Activated CD4-positive, alpha-beta T cell treated with anti-CD3 and anti-CD28 coated beads, Interleukin-2, amount 10 ng/mL, durations not matched to agents 7 days and 5 days (primary cell): ENCODE measurements around the gene ATRX. TPM values are rescaled to one million over a fixed set of nuclear protein-coding genes. Genes with fewer than 3 reads are reported as not detected.
"Not testable (repeated sequence)": the region's sequence is repeated elsewhere in the genome, so short reads cannot be mapped to it uniquely, and the experiment has no call there.

ENCODE experiments used
- CTCF ChIA-PET: fragments of 350-600 bp; sonication (Branson Sonifier 250); formaldehyde crosslinking; loops from one replicate; lab custom pipeline; 2021; ENCODE audit warnings: antibody characterized with exemption; lab: Charles Lee
- POLR2A ChIA-PET: fragments of 350-600 bp; sonication (Branson Sonifier 250); formaldehyde crosslinking; loops from one replicate; lab custom pipeline; 2021; ENCODE audit warnings: antibody characterized with exemption; lab: Charles Lee
- DNase-seq: peaks from one replicate; pipeline ENCODE4 v3.0.0-alpha.2; 2020
- H3K27ac Mint-ChIP-seq: one replicate; pipeline ENCODE4 v1.8.0; 2021; ENCODE audit warnings: mild to moderate bottlenecking, moderate library complexity, mixed read lengths
- H3K27me3 Mint-ChIP-seq: one replicate; pipeline ENCODE4 v1.8.0; 2021; ENCODE audit warnings: mixed read lengths
- H3K36me3 Mint-ChIP-seq: one replicate; pipeline ENCODE4 v1.8.0; 2021; ENCODE audit warnings: low read depth, mixed read lengths
- H3K4me1 Mint-ChIP-seq: one replicate; pipeline ENCODE4 v1.8.0; 2021; ENCODE audit warnings: mixed read lengths
- H3K4me3 Mint-ChIP-seq: one replicate; pipeline ENCODE4 v1.8.0; 2021; ENCODE audit warnings: mild to moderate bottlenecking, moderate library complexity, mixed read lengths
- H3K9me3 Mint-ChIP-seq: one replicate; pipeline ENCODE4 v1.8.0; 2021; ENCODE audit warnings: mixed read lengths
- total RNA-seq, 2 experiments: library from RNA; stranded (reverse); gene quantifications; one replicate each; pipeline ENCODE4 v1.2.3, GENCODE V29; 2021

ATRX gene
- total RNA-seq, 2 experiments from 2014 or later = 66.4 to 70.9 TPM

DNA sequence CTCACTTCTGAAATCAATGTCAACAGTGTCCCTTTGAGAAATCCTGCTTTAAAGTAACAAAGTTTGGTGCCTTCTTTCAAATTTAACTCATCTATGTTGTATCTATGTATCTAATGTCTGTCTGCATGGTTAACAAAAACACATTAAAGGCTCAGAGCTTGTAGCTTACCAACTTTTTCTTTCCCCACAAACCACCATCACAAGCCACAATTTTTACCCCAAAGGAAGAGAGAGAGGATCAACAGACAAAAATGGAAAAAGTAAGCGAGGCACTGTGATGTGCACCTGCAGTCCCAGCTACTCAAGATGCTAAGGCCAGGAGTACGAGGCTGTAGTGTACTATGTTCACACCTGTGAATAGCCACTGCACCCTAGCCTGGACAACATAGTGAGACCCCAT is 17.2 kb downstream of the ATRX start:
- Mint-ChIP-seq H3K27me3 (no peaks in the 10 kb centered on the region), H3K36me3 (peaks cover 17% of the 10 kb centered on the region), H3K9me3 (no peaks in the 10 kb centered on the region), H3K27ac (peak overlapping the region; percentile 80), H3K4me1 (peaks cover 28% of the 10 kb centered on the region), H3K4me3 (peak overlapping the region; percentile 57)
- DNase-seq = peak; percentile 50
- POLR2A ChIA-PET = no interaction called here
- CTCF ChIA-PET = no interaction called here

DNA sequence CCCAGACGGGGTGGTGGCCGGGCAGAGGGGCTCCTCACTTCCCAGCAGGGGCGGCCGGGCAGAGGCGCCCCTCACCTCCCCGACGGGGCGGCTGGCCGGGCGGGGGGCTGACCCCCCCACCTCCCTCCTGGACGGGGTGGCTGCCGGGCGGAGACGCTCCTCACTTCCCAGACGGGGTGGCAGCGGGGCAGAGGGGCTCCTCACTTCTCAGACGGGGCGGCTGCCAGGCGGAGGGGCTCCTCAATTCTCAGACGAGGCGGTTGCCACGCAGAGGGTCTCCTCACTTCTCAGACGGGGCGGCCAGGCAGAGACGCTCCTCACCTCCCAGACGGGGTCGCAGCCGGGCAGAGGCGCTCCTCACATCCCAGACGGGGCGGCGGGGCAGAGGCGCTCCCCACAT is 19.8 kb downstream of the ATRX start:
- peaks cover 24% of the 10 kb centered on the region for H3K4me1 Mint-ChIP-seq
- DNase-seq, H3K27ac Mint-ChIP-seq, CTCF ChIA-PET, H3K9me3 Mint-ChIP-seq, POLR2A ChIA-PET, H3K4me3 Mint-ChIP-seq, H3K27me3 Mint-ChIP-seq: not testable (repeated sequence)
- peaks cover 15% of the 10 kb centered on the region for H3K36me3 Mint-ChIP-seq

DNA sequence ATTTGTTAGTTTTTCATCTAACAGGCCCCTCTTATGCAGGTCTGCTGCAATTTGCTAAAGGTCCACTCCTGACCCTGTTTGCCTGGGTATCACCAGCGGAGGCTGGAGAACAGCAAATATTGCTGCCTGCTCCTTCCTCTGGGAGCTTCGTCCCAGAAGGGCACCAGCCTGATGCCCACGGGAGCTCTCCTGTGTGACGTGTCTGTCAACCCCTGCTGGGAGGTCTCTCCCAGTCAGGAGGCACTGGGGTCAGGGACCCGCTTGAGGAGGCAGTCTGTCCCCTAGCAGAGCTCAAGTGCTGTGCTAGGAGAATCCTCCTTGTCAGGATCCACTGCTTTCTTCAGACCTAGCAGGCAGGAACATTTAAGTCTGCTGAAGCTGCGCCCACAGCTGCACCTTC is 30.5 kb downstream of the ATRX start:
- Mint-ChIP-seq H3K27ac (no peak overlapping the region), H3K9me3 (peaks cover 17% of the 10 kb centered on the region), H3K4me3 (no peak overlapping the region), H3K4me1 (no peaks in the 10 kb centered on the region), H3K27me3 (no peaks in the 10 kb centered on the region), H3K36me3 (peaks cover 25% of the 10 kb centered on the region)
- POLR2A ChIA-PET = no interaction called here
- DNase-seq = no peak
- CTCF ChIA-PET = interaction anchor here (0.5 kb wide), 1 partner anchor 101 kb away, joined by 3 read pairs; no protein-coding TSS in a partner anchor

DNA sequence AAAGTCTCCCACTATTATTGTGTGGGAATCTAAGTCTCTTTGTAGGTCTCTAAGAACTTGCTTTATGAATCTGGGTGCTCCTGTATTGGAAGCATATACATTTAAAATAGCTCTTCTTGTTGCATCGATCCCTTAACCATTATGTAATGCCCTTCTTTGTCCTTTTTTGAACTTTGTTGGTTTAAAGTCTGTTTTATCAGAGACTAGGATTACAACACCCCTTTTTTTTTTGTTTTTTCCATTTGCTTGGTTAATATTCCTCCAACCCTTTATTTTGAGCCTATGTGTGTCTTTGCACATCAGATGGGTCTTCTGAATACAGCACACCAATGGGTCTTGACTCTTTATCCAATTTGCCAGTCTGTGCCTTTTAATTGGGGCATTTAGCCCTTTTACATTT is 32.1 kb downstream of the ATRX start:
- H3K4me1 Mint-ChIP-seq, H3K4me3 Mint-ChIP-seq, DNase-seq, POLR2A ChIA-PET, H3K27ac Mint-ChIP-seq, H3K27me3 Mint-ChIP-seq, CTCF ChIA-PET: not testable (repeated sequence)
- Mint-ChIP-seq H3K9me3 (peaks cover 17% of the 10 kb centered on the region), H3K36me3 (peaks cover 25% of the 10 kb centered on the region)

DNA sequence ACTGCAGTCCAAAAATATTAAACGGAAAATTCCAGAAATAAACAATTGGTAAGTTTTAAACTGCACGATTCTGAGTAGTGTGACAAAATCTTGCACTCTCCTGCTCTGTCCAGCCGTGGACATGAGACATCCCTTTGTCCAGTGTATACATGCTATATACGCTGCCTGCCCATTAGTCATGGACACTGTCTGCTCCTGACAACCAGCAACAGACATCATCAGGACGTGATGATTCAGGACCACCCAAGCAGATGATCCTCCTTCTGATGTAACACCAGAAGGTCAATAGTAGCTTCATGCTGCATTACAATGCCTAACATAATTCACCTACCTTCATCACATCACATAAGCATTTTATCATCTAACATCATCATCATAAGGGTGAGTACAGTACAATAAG is 36.3 kb downstream of the ATRX start:
- Mint-ChIP-seq H3K9me3 (peaks cover 14% of the 10 kb centered on the region), H3K36me3 (peaks cover 13% of the 10 kb centered on the region), H3K4me3 (no peak overlapping the region), H3K27ac (no peak overlapping the region), H3K4me1 (no peaks in the 10 kb centered on the region), H3K27me3 (no peaks in the 10 kb centered on the region)
- ChIA-PET CTCF (no interaction called here), POLR2A (no interaction called here)
- no peak for DNase-seq

DNA sequence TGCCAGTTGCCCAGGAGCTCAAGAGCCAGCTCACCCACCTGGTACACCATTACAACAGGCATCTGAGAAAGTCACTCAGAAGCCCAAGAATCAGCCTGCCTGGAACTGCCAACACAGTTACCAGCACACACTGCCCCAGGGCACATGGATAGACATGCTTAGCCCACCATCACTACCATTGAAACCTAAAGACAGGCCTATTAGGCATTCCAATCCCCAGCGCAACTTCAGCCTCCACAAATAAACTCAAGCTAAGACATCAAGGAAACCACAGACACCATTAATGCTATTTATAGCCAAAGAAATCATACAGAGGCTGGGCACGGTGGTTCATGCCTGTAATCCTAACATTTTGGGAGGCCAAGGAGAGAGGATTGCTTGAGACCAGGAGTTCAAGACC is 42.3 kb downstream of the ATRX start:
- Mint-ChIP-seq H3K27ac (peak overlapping the region; percentile 46), H3K9me3 (peaks cover 4% of the 10 kb centered on the region), H3K27me3 (no peaks in the 10 kb centered on the region), H3K36me3 (peaks cover 9% of the 10 kb centered on the region), H3K4me3 (no peak overlapping the region), H3K4me1 (peaks cover 25% of the 10 kb centered on the region)
- POLR2A ChIA-PET = no interaction called here
- CTCF ChIA-PET = no interaction called here
- no peak for DNase-seq

DNA sequence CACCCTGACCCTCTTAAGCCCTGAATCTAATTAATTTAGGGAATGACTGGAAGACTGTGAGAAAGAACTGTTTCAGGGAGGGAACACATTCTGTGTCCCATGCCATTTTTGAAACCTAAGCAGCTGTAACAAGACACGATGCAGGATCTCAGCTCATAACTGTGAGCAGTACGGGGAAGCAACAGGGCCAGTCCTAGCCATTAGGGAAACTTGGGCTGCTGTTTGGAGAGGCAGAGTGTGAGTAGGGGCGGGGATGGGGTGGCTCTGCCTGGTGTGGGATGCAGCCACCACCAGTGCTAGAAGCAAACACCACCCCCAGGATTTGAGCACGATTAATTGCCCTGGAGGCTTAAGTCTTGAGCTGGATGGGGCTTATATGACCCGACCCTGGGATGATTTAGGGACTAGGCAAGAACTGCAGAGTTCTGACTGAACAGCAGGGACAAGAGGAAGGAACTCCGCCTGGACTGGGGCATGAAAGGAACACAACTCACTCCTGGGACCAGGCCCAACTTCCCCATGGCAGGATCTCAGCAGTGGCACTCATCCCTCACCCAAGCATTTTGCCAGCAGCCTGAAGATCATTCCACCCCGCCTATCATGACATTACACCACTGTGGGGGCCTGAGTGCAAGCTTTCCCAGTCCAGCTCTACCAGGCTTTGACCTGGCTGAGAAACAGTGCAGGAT is 43.1 kb downstream of the ATRX start:
- H3K9me3 Mint-ChIP-seq = peaks cover 4% of the 10 kb centered on the region
- DNase-seq = no peak
- H3K4me1 Mint-ChIP-seq = peaks cover 25% of the 10 kb centered on the region
- H3K27ac Mint-ChIP-seq = no peak overlapping the region
- H3K27me3 Mint-ChIP-seq = no peaks in the 10 kb centered on the region
- ChIA-PET POLR2A (no interaction called here), CTCF (no interaction called here)
- peaks cover 7% of the 10 kb centered on the region for H3K36me3 Mint-ChIP-seq
- no peak overlapping the region for H3K4me3 Mint-ChIP-seq

DNA sequence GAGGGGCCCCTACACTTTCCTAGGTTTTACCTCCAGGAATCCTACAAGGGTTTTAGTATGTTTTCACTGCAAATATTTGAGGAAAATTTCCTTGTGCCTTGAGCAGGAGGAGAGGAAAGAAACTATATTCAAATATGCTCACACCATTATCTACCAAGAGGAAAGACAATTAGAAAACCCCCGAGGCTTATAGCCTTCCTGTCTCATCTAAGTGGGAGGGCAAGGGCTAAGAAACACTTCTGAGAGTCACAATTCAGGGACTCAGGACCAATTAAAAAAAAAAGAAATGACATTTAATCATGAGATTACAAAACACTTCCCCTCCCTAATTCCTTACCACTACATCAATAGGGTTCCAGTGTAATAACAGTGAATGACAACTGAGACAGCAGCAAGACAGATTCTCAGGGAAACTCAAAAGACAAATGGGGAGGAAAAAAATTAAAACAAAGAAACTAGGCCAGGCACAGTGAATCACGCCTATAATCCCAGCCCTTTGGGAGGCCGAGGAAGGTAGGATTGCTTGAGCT is 45.6 kb downstream of the ATRX start:
- POLR2A ChIA-PET = no interaction called here

DNA sequence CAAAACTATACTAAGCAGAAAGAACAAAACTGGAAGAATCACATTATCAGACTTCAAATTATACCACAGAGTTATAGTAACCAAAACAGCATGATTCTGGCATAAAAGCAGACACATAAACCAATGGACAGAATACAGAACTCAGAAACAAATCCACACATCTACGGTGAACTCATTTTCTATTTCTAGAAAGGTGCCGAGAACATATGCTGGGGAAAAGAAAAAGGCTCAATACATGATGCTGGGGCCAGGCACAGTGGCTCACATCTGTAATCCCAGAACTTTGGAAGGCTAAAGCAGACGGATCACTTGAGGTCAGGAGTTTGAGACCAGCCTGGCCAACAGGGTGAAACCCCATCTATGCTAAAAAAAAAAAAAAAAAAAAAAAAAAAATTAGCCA is 52.7 kb downstream of the ATRX start:
- ChIA-PET POLR2A (no interaction called here), CTCF (no interaction called here)
- H3K27me3 Mint-ChIP-seq = no peaks in the 10 kb centered on the region
- DNase-seq = no peak
- H3K9me3 Mint-ChIP-seq = peaks cover 2% of the 10 kb centered on the region
- no peak overlapping the region for H3K27ac Mint-ChIP-seq
- peaks cover 5% of the 10 kb centered on the region for H3K4me1 Mint-ChIP-seq
- H3K4me3 Mint-ChIP-seq = no peak overlapping the region
- H3K36me3 Mint-ChIP-seq = no peaks in the 10 kb centered on the region

More for the DNA sequence above, 45.6 kb downstream of the ATRX start:
- Mint-ChIP-seq H3K27me3 (no peaks in the 10 kb centered on the region), H3K27ac (no peak overlapping the region), H3K4me3 (no peak overlapping the region), H3K9me3 (peaks cover 6% of the 10 kb centered on the region), H3K36me3 (peaks cover 5% of the 10 kb centered on the region), H3K4me1 (peaks cover 25% of the 10 kb centered on the region)
- no peak for DNase-seq
- CTCF ChIA-PET = interaction anchor here (0.6 to 1.0 kb wide), 2 partner anchors 294 to 331 kb away, joined by 3 to 4 read pairs; no protein-coding TSS in a partner anchor

DNA sequence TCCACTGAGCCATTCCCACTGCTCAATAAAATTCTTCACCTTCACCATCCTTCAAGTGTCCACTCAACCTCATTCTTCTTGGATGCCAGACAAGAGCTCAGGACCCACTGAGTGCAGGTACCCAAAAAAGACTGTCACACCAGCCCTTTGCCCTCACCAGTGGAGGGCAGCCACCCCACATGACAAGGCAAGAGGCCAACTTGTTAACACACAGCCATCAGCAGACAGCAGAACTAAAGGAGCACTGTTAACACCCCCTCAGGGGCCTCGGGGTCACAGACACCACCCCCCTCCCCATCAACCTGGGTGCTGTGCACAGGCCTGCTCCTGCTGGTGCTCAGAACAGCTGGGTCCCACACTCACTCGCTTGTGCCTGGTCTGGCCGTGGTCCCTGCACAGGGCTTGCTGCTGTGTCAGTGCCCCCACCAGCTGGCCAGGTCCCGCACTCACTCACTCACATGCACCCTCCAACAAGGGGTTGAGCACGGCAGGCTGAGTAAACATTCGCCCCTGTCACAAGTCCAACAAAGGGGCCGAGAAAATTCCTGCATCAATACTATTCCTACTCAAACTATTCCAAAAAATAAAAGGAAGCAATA is 54.1 kb downstream of the ATRX start:
- DNase-seq = no peak
- Mint-ChIP-seq H3K27ac (no peak overlapping the region), H3K4me3 (no peak overlapping the region), H3K36me3 (peaks cover under 1% of the 10 kb centered on the region), H3K9me3 (peaks cover 2% of the 10 kb centered on the region), H3K27me3 (no peaks in the 10 kb centered on the region), H3K4me1 (peaks cover 6% of the 10 kb centered on the region)
- CTCF ChIA-PET = no interaction called here
- POLR2A ChIA-PET = no interaction called here

DNA sequence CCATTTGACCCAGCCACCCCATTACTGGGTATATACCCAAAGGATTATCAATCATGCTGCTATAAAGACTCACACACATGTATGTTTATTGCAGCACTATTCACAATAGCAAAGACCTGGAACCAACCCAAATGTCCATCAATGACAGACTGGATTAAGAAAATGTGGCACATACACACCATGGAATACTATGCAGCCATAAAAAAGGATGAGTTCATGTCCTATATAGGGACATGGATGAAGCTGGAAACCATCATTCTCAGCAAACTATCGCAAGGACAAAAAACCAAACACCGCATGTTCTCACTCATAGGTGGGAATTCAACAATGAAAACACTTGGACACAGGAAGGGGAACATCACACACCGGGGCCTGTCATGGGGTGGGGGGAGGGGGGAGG is 59.9 kb downstream of the ATRX start:
- POLR2A ChIA-PET, H3K9me3 Mint-ChIP-seq: not testable (repeated sequence)
- H3K36me3 Mint-ChIP-seq = peaks cover 16% of the 10 kb centered on the region

DNA sequence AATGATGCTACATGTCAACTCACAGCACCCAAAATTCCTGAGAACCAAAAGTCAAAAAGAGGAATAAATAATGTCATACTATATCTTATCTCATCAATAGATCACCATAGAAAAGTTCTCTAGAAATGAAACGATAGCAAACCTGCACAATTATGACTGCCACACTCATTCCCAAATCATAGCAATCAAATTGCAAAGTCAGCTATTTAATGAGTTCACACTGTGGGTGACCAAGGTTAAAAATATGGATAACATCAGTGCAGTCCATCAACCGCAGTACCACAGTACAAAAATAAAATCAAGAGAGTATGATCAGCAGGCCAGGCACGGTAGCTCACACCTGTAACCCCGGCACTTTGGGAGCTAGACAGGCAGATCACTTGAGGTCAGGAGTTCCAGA is 62.3 kb downstream of the ATRX start:
- no peak for DNase-seq
- peaks cover 23% of the 10 kb centered on the region for H3K36me3 Mint-ChIP-seq
- no peak overlapping the region for H3K4me3 Mint-ChIP-seq
- ChIA-PET CTCF (no interaction called here), POLR2A (no interaction called here)
- no peaks in the 10 kb centered on the region for H3K27me3 Mint-ChIP-seq
- no peak overlapping the region for H3K27ac Mint-ChIP-seq
- peaks cover 16% of the 10 kb centered on the region for H3K4me1 Mint-ChIP-seq
- H3K9me3 Mint-ChIP-seq = peaks cover 4% of the 10 kb centered on the region

More for the DNA sequence above, 59.9 kb downstream of the ATRX start:
- H3K4me3 Mint-ChIP-seq, H3K27ac Mint-ChIP-seq, CTCF ChIA-PET, H3K4me1 Mint-ChIP-seq, H3K27me3 Mint-ChIP-seq, DNase-seq: not testable (repeated sequence)

DNA sequence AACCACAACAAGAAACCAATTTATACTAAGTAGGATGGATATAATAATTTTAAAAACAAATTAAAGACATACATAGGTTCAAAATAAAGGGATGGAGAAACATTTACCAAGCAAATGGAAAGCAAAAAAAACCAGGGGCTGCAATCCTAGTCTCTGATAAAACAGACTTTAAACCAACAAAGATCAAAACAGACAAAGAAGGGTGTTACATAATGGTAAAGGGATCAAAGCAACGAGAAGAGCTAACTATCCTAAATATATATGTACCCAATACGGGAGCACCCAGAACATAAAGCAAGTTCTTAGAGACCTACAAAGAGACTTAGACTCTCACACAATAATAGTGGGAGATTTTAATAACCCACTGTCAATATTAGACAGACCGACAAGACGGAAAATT is 66.6 kb downstream of the ATRX start:
- ChIA-PET POLR2A (no interaction called here), CTCF (no interaction called here)
- no peak for DNase-seq
- H3K4me1 Mint-ChIP-seq = peaks cover 14% of the 10 kb centered on the region
- H3K36me3 Mint-ChIP-seq = peaks cover 32% of the 10 kb centered on the region
- H3K27ac Mint-ChIP-seq = no peak overlapping the region
- H3K9me3 Mint-ChIP-seq = peaks cover 4% of the 10 kb centered on the region
- no peaks in the 10 kb centered on the region for H3K27me3 Mint-ChIP-seq
- no peak overlapping the region for H3K4me3 Mint-ChIP-seq
